Activated CD8-positive, alpha-beta T cell treated with anti-CD3 and anti-CD28 coated beads, Interleukin-2, amount 10 ng/mL, durations not matched to agents 7 days and 5 days (primary cell): Measurements from ENCODE around the gene MYL7. TPM values are rescaled to one million over a fixed set of nuclear protein-coding genes. Genes with fewer than 3 reads are reported as not detected.

Experiments
- ATAC-seq: fragments of 150-1000 bp; cut with Tn5 transposase; one replicate; pipeline ENCODE4 v1.10.0; 2021; ENCODE audit warnings: moderate library complexity
- CTCF ChIA-PET: fragments of 350-600 bp; sonication (Branson Sonifier 250); formaldehyde crosslinking; loops from one replicate; lab custom pipeline; 2021; ENCODE audit warnings: antibody characterized with exemption; lab: Charles Lee
- POLR2A ChIA-PET: fragments of 350-600 bp; sonication (Branson Sonifier 250); formaldehyde crosslinking; loops from one replicate; lab custom pipeline; 2021; ENCODE audit warnings: antibody characterized with exemption; lab: Charles Lee
- DNase-seq: peaks from one replicate; pipeline ENCODE4 v3.0.0-alpha.2; 2020
- H3K27ac Mint-ChIP-seq: one replicate; pipeline ENCODE4 v1.8.0; 2021; ENCODE audit warnings: mild to moderate bottlenecking, mixed read lengths
- H3K27me3 Mint-ChIP-seq: one replicate; pipeline ENCODE4 v1.8.0; 2021; ENCODE audit warnings: low read depth, mixed read lengths
- H3K36me3 Mint-ChIP-seq: one replicate; pipeline ENCODE4 v1.8.0; 2021; ENCODE audit warnings: low read depth, mixed read lengths
- H3K4me1 Mint-ChIP-seq: one replicate; pipeline ENCODE4 v1.8.0; 2021; ENCODE audit warnings: low read depth, mixed read lengths
- H3K4me3 Mint-ChIP-seq: one replicate; pipeline ENCODE4 v1.8.0; 2021; ENCODE audit warnings: mild to moderate bottlenecking, mixed read lengths
- H3K9me3 Mint-ChIP-seq: one replicate; pipeline ENCODE4 v1.8.0; 2022; ENCODE audit warnings: mixed read lengths; ENCODE audit not compliant: insufficient read depth
- total RNA-seq, 2 experiments: library from RNA; stranded (reverse); gene quantifications; one replicate each; pipeline ENCODE4 v1.2.3, GENCODE V29; 2021

Gene MYL7
- total RNA-seq, 2 experiments from 2014 or later: not detected

GRCh38 chr7:44120395-44120794, 20.7 kb downstream of the MYL7 start:
- peaks cover 37% of the 10 kb centered on the region for H3K4me1 Mint-ChIP-seq
- no peaks in the 10 kb centered on the region for H3K9me3 Mint-ChIP-seq
- H3K27ac Mint-ChIP-seq: no peak overlapping the region
- peaks cover 36% of the 10 kb centered on the region for H3K36me3 Mint-ChIP-seq
- no peak overlapping the region for H3K4me3 Mint-ChIP-seq
- ATAC-seq: no peak
- ChIA-PET CTCF (interaction anchor here (0.9 to 1.5 kb wide), 2 partner anchors 16 to 53 kb away, joined by 3 read pairs; partner anchors contain the start of gene AEBP1), POLR2A (no interaction called here)
- H3K27me3 Mint-ChIP-seq: peaks cover 5% of the 10 kb centered on the region
- no peak for DNase-seq

- no peak for DNase-seq
- no peak overlapping the region for H3K4me3 Mint-ChIP-seq
- ChIA-PET CTCF (interaction anchor here (0.9 to 1.5 kb wide), 2 partner anchors 15 to 52 kb away, joined by 3 read pairs; partner anchors contain the start of gene AEBP1), POLR2A (no interaction called here)
- no peaks in the 10 kb centered on the region for H3K9me3 Mint-ChIP-seq
- peaks cover 41% of the 10 kb centered on the region for H3K36me3 Mint-ChIP-seq
- peaks cover 37% of the 10 kb centered on the region for H3K4me1 Mint-ChIP-seq
- H3K27me3 Mint-ChIP-seq: no peaks in the 10 kb centered on the region
- no peak for ATAC-seq
- H3K27ac Mint-ChIP-seq: no peak overlapping the region
These were observed 21.2 kb downstream of the MYL7 start for GRCh38 chr7:44119829-44120380.

DNA sequence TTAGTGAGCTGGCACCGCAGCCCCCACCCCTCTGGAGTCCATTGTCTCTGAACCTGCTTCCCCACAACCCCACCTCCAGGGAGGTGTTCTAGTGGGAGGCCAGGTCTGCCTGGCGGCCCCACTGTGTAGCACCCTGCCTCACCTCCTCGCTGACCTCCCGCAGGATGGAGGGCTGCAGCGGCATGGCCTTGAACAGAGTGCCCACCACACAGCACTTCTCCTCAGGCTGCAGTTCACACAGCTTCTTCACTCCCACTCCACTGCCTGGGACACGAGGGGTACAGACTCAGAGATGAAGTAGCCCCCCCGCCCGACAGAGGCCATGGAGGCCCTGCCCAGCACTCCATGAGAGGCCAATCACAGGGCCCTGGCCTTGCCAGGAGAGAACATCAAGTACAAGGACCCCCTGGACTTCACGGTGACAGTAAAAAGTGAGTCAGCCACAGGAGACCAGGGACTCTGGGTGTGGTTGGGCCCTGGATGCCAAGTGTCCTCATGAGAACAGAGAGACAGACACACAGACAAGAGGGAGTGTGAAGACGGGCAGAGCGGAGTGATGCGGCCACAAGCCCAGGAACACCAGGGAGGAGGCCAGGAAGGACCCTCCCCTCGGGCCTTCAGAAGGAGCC, 23.2 kb downstream of the MYL7 start:
- no peak for DNase-seq
- no peaks in the 10 kb centered on the region for H3K9me3 Mint-ChIP-seq

DNA sequence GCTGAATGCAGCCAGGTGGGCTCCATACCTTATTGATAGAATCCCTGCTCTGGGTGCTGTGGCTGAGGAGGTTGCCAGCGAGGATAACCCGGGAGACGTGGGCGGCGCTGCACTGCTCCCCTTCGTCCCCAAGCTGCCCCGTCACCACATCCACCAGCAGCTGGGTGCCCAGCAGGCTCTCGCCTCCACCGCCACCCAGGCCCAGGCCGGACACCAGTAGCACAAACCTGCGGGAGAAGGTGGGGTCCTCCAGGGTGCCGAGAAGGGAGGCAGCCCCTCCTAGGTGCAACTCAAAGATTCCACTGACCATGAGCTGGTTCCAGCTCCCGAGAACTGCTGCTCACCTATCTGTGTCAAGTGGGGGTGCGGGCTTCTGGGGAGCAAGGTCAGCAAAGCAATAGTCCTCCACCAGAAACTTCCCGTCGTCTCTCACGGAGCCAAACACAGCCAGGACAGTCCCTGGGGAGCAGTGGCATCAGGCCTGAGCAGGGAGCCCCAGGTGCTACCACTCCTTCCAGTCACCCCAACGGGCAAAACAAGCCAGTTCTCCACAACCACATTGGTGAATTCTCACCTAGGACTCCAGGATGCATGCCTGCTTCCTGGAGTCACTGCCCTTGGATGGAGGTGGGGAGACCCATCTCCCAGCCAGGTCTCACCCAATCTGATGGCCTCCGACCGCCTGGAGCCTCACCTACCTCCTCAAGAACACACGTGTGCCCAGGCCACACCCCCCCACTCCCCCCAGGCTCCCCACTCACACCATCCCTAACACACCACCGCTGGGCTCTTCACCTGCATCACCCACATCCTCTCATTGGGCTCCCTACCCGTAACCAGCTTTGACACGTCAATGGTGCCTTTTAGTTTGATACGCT, 24.1 kb downstream of the MYL7 start:
- Mint-ChIP-seq H3K27me3 (no peaks in the 10 kb centered on the region), H3K27ac (no peak overlapping the region), H3K36me3 (peaks cover 49% of the 10 kb centered on the region), H3K4me1 (peaks cover 26% of the 10 kb centered on the region), H3K4me3 (no peak overlapping the region), H3K9me3 (no peaks in the 10 kb centered on the region)
- ChIA-PET CTCF (no interaction called here), POLR2A (interaction anchor here (0.6 kb wide), 1 partner anchor 321 kb away, joined by 3 read pairs; no protein-coding TSS in a partner anchor)
- ATAC-seq: no peak
- DNase-seq: no peak

More for the DNA sequence above, 23.2 kb downstream of the MYL7 start:
- ChIA-PET POLR2A (interaction anchor here (0.6 kb wide), 1 partner anchor 320 kb away, joined by 3 read pairs; no protein-coding TSS in a partner anchor), CTCF (no interaction called here)
- Mint-ChIP-seq H3K27ac (no peak overlapping the region), H3K4me3 (no peak overlapping the region), H3K36me3 (peaks cover 50% of the 10 kb centered on the region), H3K4me1 (peaks cover 33% of the 10 kb centered on the region), H3K27me3 (no peaks in the 10 kb centered on the region)
- ATAC-seq: no peak

DNA sequence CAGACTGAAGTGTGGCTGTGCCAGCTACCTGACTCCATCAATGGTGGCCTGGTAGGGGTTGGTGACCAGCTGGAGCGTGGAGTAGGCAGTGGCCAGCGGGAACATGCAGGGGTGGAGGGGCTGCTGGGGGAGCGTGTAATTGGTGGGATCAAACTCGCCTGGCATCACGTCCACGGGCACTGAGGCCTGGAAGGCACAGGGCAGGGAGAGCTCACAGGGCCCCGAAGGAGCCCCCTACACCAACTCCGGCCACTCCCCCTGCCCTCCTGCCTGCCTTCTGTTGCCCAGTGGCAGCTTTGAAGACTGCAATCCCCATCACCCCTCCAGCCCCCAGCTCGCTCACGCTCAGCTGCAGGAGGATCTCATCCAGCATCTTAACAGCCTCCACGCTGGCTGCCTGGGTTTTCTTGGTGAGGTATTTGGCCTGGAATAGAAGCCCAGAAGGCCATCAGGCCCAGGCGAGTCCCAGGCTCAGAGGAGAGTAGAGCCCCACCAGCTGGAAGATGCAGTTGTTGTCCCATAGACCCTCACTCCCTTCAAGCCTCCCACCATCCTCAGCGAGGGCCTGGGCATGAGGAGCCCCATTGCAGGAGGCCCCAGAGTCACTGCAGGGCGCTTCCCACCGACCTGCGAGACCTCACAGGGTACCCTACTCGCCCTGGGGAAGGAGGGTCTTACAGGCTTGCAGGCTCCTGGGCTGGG, 24.9 kb downstream of the MYL7 start:
- Mint-ChIP-seq H3K4me3 (no peak overlapping the region), H3K36me3 (peaks cover 48% of the 10 kb centered on the region), H3K9me3 (no peaks in the 10 kb centered on the region), H3K4me1 (peaks cover 19% of the 10 kb centered on the region), H3K27ac (no peak overlapping the region), H3K27me3 (no peaks in the 10 kb centered on the region)
- POLR2A ChIA-PET: no interaction called here
- ATAC-seq (no peak), DNase-seq (no peak)
- CTCF ChIA-PET: no interaction called here

DNA sequence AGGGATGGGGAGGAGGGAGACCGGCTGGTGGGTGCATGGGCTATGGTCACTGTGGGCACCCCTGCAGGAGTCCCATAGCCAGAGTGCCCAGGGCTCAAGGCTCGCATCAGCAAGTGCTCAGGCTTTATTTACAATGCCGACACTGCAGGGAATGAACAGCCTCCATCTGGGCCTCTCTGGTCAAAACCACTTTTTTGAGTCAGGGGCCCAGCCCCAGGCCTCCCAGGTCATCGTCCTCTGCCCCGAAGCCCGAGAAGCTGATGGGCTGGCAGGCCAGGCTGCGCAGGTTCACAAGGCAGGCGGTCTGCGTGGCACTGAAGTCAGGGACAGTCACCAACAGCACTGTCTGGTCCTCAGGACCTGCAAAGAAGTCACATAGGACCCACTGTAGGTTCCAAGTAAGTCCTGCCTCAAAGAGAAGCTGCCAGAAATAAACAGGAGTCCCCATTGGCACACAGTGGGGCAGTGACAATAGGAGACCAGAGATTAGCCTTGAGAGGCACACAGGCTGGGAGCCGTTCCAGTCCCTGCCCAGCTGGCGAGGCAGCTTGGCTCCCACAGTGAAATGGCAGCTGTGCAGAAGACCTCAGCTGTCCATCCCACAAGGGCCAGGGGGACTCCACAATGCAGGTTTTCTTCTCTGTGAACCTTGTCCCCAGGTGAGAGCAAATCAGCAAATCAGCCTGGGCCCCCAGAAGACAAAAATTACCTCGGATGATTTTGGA, 26.4 kb downstream of the MYL7 start:
- no peaks in the 10 kb centered on the region for H3K27me3 Mint-ChIP-seq
- H3K4me1 Mint-ChIP-seq: peaks cover 9% of the 10 kb centered on the region
- ChIA-PET POLR2A (interaction anchor here (1.0 kb wide), 1 partner anchor 10 kb away, joined by 3 read pairs; no protein-coding TSS in a partner anchor), CTCF (no interaction called here)
- H3K4me3 Mint-ChIP-seq: no peak overlapping the region
- DNase-seq: no peak
- H3K9me3 Mint-ChIP-seq: no peaks in the 10 kb centered on the region
- peaks cover 35% of the 10 kb centered on the region for H3K36me3 Mint-ChIP-seq
- no peak overlapping the region for H3K27ac Mint-ChIP-seq
- no peak for ATAC-seq

DNA sequence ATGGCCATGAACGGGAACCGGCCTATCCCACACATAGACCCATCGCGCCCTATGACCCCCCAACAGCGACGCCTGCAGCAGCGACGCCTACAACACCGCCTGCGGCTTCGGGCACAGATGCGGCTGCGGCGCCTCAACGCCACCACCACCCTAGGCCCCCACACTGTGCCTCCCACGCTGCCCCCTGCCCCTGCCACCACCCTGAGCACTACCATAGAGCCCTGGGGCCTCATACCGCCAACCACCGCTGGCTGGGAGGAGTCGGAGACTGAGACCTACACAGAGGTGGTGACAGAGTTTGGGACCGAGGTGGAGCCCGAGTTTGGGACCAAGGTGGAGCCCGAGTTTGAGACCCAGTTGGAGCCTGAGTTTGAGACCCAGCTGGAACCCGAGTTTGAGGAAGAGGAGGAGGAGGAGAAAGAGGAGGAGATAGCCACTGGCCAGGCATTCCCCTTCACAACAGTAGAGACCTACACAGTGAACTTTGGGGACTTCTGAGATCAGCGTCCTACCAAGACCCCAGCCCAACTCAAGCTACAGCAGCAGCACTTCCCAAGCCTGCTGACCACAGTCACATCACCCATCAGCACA, 27.3 kb downstream of the MYL7 start:
- ATAC-seq (no peak), DNase-seq (no peak)
- H3K9me3 Mint-ChIP-seq: no peaks in the 10 kb centered on the region
- peaks cover 26% of the 10 kb centered on the region for H3K36me3 Mint-ChIP-seq
- H3K4me1 Mint-ChIP-seq: no peaks in the 10 kb centered on the region
- CTCF ChIA-PET: no interaction called here
- POLR2A ChIA-PET: no interaction called here
- H3K27me3 Mint-ChIP-seq: no peaks in the 10 kb centered on the region
- H3K4me3 Mint-ChIP-seq: no peak overlapping the region
- peak overlapping the region; percentile 57 for H3K27ac Mint-ChIP-seq

GRCh38 chr7:44112997-44113763, 28.0 kb downstream of the MYL7 start:
- Mint-ChIP-seq H3K27ac (no peak overlapping the region), H3K36me3 (peaks cover 22% of the 10 kb centered on the region), H3K4me1 (no peaks in the 10 kb centered on the region), H3K9me3 (no peaks in the 10 kb centered on the region), H3K4me3 (no peak overlapping the region), H3K27me3 (no peaks in the 10 kb centered on the region)
- ATAC-seq: no peak
- ChIA-PET CTCF (interaction anchor here (2.1 kb wide), 1 partner anchor 10 kb away, joined by 6 read pairs; the partner anchor contains the start of gene POLD2), POLR2A (no interaction called here)
- DNase-seq: no peak

DNA sequence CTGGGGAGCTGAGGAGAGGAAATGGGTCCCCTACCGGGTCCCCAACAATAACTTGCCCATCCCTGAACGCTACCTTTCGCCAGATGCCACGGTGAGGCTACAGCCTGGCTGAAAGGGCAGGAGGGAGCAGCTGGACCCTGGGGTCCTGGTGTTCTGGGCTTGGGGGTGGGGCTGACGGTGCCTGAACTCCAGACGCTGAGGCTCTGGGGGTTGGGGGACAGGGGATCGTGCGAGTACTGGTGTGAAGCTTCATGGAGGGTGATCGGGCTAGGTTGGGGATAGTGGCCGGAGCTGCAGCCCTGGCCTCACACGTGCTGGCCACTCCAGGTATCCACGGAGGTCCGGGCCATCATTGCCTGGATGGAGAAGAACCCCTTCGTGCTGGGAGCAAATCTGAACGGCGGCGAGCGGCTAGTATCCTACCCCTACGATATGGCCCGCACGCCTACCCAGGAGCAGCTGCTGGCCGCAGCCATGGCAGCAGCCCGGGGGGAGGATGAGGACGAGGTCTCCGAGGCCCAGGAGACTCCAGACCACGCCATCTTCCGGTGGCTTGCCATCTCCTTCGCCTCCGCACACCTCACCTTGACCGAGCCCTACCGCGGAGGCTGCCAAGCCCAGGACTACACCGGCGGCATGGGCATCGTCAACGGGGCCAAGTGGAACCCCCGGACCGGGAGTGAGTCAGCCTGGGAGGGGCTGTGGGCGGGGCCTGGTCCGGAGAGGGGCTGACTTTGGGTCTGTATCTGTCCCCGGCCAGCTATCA, 28.7 kb downstream of the MYL7 start:
- H3K4me3 Mint-ChIP-seq: no peak overlapping the region
- H3K27ac Mint-ChIP-seq: no peak overlapping the region
- H3K9me3 Mint-ChIP-seq: no peaks in the 10 kb centered on the region
- no peaks in the 10 kb centered on the region for H3K27me3 Mint-ChIP-seq
- H3K36me3 Mint-ChIP-seq: peaks cover 17% of the 10 kb centered on the region
- DNase-seq (no peak), ATAC-seq (no peak)
- H3K4me1 Mint-ChIP-seq: no peaks in the 10 kb centered on the region
- ChIA-PET POLR2A (interaction anchor here (1.2 kb wide), 1 partner anchor 45 kb away, joined by 4 read pairs; no protein-coding TSS in a partner anchor), CTCF (interaction anchor here (2.1 kb wide), 1 partner anchor 10 kb away, joined by 6 read pairs; the partner anchor contains the start of gene POLD2)
